PFSK-1 (cell line): ENCODE data around the gene GPRIN3.

Source experiments
- FOXP2 ChIP-seq: optimal IDR thresholded peaks from 2 replicates; pipeline ENCODE3; 2011; ENCODE audit warnings: borderline replicate concordance, control low read depth, inconsistent platforms; ENCODE audit not compliant: insufficient read depth; ENCODE audit errors: extremely low read length, extremely low read depth
- POLR2AphosphoS5 ChIP-seq: IDR thresholded peaks from 2 replicates; pipeline ENCODE4 v1.6.1; 2012; ENCODE audit warnings: low read depth, mild to moderate bottlenecking, control low read depth, low read length, moderate library complexity
- REST ChIP-seq, 2 experiments: IDR thresholded peaks; 2 replicates each; pipeline versions ENCODE4 v1.6.1 to v1.8.0; 2011 to 2012; ENCODE audit warnings: low read depth in 2 of 2, low read length in 2 of 2, control low read depth in 1 of 2, inconsistent platforms in 1 of 2, mild to moderate bottlenecking in 1 of 2, moderate library complexity in 1 of 2; ENCODE audit not compliant: insufficient read depth in 1 of 2
- SIN3A ChIP-seq: IDR thresholded peaks from 2 replicates; pipeline ENCODE4 v1.6.1; 2012; ENCODE audit warnings: mild to moderate bottlenecking, low read length, moderate library complexity, borderline replicate concordance; ENCODE audit not compliant: insufficient read depth
- TAF1 ChIP-seq: IDR thresholded peaks from 2 replicates; pipeline ENCODE4 v1.6.1; 2012; ENCODE audit warnings: low read length, control low read depth, borderline replicate concordance; ENCODE audit not compliant: insufficient read depth

Gene GPRIN3

GRCh38 chr4:89284828-89285227 is 22.8 kb downstream of the GPRIN3 start:
- TF ChIP-seq POLR2AphosphoS5, result no peak
- TF ChIP-seq REST (IDR thresholded peaks at IDR 0.05; ENCODE audit: insufficient read depth in 1 of 2, low read depth in 2 of 2, low read length in 2 of 2), result no peak
- TF ChIP-seq TAF1, result no peak
- no peak for TF ChIP-seq SIN3A
- no peak for TF ChIP-seq FOXP2

GRCh38 chr4:89284020-89284424 is 23.6 kb downstream of the GPRIN3 start:
- no peak for TF ChIP-seq TAF1

GRCh38 chr4:89283226-89284009 is 24.2 kb downstream of the GPRIN3 start:
- TF ChIP-seq FOXP2, result no peak

- TF ChIP-seq REST (IDR thresholded peaks at IDR 0.05; ENCODE audit: insufficient read depth in 1 of 2, low read depth in 2 of 2, low read length in 2 of 2), result no peak
- TF ChIP-seq POLR2AphosphoS5, result no peak
- TF ChIP-seq FOXP2, result no peak
- TF ChIP-seq SIN3A, result no peak
- no peak for TF ChIP-seq TAF1
Measured at GRCh38 chr4:89279385-89279784, 28.2 kb downstream of the GPRIN3 start.

GRCh38 chr4:89277412-89277811 is 30.2 kb downstream of the GPRIN3 start:
- TF ChIP-seq FOXP2 (no peak), TAF1 (no peak), POLR2AphosphoS5 (no peak), REST (IDR thresholded peaks at IDR 0.05; ENCODE audit: insufficient read depth in 1 of 2, low read depth in 2 of 2, low read length in 2 of 2) (no peak), SIN3A (no peak)

- no peak for TF ChIP-seq TAF1
- TF ChIP-seq SIN3A, result no peak
- no peak for TF ChIP-seq POLR2AphosphoS5
- TF ChIP-seq FOXP2, result no peak
- TF ChIP-seq REST (IDR thresholded peaks at IDR 0.05; ENCODE audit: insufficient read depth in 1 of 2, low read depth in 2 of 2, low read length in 2 of 2), result no peak
Measured at GRCh38 chr4:89276296-89276695, 31.3 kb downstream of the GPRIN3 start.
